Caco-2 (cell line): ENCODE results near the gene OR51A7. TPM values are rescaled to one million over a fixed set of nuclear protein-coding genes. Genes with fewer than 3 reads are reported as not detected.
"Not testable (repeated sequence)": the region's sequence is repeated elsewhere in the genome, so short reads cannot be mapped to it uniquely, and the experiment has no call there.

ENCODE experiments used
- Bru-seq: library from RNA; stranded (reverse); fragments of 400-500 nt; gene quantifications from one replicate; lab custom pipeline; 2021; lab: Mats Ljungman, UMichigan
- BruChase-seq, 2 experiments: library from RNA; stranded (reverse); fragments of 400-500 nt; gene quantifications; one replicate each; lab custom pipeline; 2021; lab: Mats Ljungman, UMichigan
- BruUV-seq: library from RNA; stranded (reverse); fragments of 400-500 nt; replicated peaks from 2 replicates; lab custom pipeline; 2021; lab: Mats Ljungman, UMichigan
- CTCF ChIA-PET: fragments of 300-600 bp; sonication (Branson Sonifier 250); formaldehyde crosslinking; loops from one replicate; lab custom pipeline; 2022; ENCODE audit warnings: antibody characterized with exemption; lab: Charles Lee
- POLR2A ChIA-PET: fragments of 300-600 bp; sonication (Branson Sonifier 250); formaldehyde crosslinking; loops from one replicate; lab custom pipeline; 2022; ENCODE audit warnings: antibody characterized with exemption; lab: Charles Lee
- DNase-seq, 2 experiments: peaks; one replicate each; pipeline versions ENCODE4 v3.0.0 to v3.0.0-alpha.2; 2020 to 2022
- H3K27me3 ChIP-seq: replicated peaks from 2 replicates; pipeline ENCODE4 v1.6.0; 2011; ENCODE audit warnings: low read length; ENCODE audit not compliant: control insufficient read depth, insufficient read depth
- H3K36me3 ChIP-seq: 2 replicates; pipeline ENCODE4 v1.5.1; 2011; ENCODE audit warnings: low read length; ENCODE audit not compliant: control insufficient read depth, insufficient read depth
- H3K4me1 ChIP-seq: fragments of 250-450 bp; sonication (Bioruptor Pico); 2 replicates; pipeline ENCODE4 v1.5.1; 2020; ENCODE audit warnings: mild to moderate bottlenecking
- H3K4me3 ChIP-seq: 2 replicates; pipeline ENCODE4 v1.5.1; 2011; ENCODE audit warnings: low read depth, mild to moderate bottlenecking, control low read depth, low read length
- H3K9me3 ChIP-seq: fragments of 250-450 bp; sonication (Bioruptor Pico); 2 replicates; pipeline ENCODE4 v1.5.1; 2020; ENCODE audit warnings: mild to moderate bottlenecking, moderate library complexity
- H3K27ac Mint-ChIP-seq: one replicate; pipeline ENCODE4 v1.8.0; 2022; ENCODE audit warnings: mixed read lengths; ENCODE audit not compliant: unreplicated experiment
- H3K27me3 Mint-ChIP-seq: one replicate; pipeline ENCODE4 v1.8.0; 2022; ENCODE audit warnings: mixed read lengths; ENCODE audit not compliant: insufficient read depth, unreplicated experiment
- H3K36me3 Mint-ChIP-seq: one replicate; pipeline ENCODE4 v1.8.0; 2022; ENCODE audit warnings: mild to moderate bottlenecking, mixed read lengths; ENCODE audit not compliant: insufficient read depth, unreplicated experiment
- H3K4me1 Mint-ChIP-seq: one replicate; pipeline ENCODE4 v1.8.0; 2022; ENCODE audit warnings: low read depth, mixed read lengths; ENCODE audit not compliant: unreplicated experiment
- H3K4me3 Mint-ChIP-seq: one replicate; pipeline ENCODE4 v1.8.0; 2022; ENCODE audit warnings: mild to moderate bottlenecking, moderate library complexity, mixed read lengths; ENCODE audit not compliant: unreplicated experiment
- H3K9me3 Mint-ChIP-seq: one replicate; pipeline ENCODE4 v1.8.0; 2022; ENCODE audit warnings: mixed read lengths; ENCODE audit not compliant: unreplicated experiment
- intact Hi-C: fragments of 100-400 bp; cut with micrococcal nuclease; formaldehyde crosslinking; loops from one replicate; pipeline ENCODE4 v1.10.0; 2022; ENCODE audit not compliant: unreplicated experiment
- long read RNA-seq: library from polyadenylated mRNA; stranded (forward); transcript quantifications from one replicate; pipeline ENCODE4 v2.0.0, GENCODE V29; 2022
- total RNA-seq: library from RNA; stranded (reverse); gene quantifications from 2 replicates; pipeline ENCODE4 v1.2.3, GENCODE V29; 2022
- TF ChIP-seq, protein P1 (sequence below), 2 experiments: fragments of 200-600 bp in 1 of 2; IDR thresholded peaks; 1 replicate in 1 of 2; 2 replicates in 1 of 2; pipeline versions ENCODE4 v1.5.1 to v1.8.0; 2011 to 2022; ENCODE audit warnings: antibody characterized with exemption in 1 of 2, control low read depth in 1 of 2, inconsistent platforms in 1 of 2, low read depth in 1 of 2, low read length in 1 of 2, mild to moderate bottlenecking in 1 of 2, moderate library complexity in 1 of 2; ENCODE audit not compliant: insufficient read depth in 1 of 2, severe bottlenecking in 1 of 2, unreplicated experiment in 1 of 2

Gene OR51A7, protein sequence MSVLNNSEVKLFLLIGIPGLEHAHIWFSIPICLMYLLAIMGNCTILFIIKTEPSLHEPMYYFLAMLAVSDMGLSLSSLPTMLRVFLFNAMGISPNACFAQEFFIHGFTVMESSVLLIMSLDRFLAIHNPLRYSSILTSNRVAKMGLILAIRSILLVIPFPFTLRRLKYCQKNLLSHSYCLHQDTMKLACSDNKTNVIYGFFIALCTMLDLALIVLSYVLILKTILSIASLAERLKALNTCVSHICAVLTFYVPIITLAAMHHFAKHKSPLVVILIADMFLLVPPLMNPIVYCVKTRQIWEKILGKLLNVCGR
- not detected in 2 replicates for total RNA-seq
- Bru-seq, nascent RNA = not detected
- BruChase-seq, experiment 1, labeled RNA remaining after a 2-hour chase = not detected
- BruChase-seq, experiment 2, labeled RNA remaining after a 6-hour chase = not detected
- long read RNA-seq = 0 reads

DNA sequence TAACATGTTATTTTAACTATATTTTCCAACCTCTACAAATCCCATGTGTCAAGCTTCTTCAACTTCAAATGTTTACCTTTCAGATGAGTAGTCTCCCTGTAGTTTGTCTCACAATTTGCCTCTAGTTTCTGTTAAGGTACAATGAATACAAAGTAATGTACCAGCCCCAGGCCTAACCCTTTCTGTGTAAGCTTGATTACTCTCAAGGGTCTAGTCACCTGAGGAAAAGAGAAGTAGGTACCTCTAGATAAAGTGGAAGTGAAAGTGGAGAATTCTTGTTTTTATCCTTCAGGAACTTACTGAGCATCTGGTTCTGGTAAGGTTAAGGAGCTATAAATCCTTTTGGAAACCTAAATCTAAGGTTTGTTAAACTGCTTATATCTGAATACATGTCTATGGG, at the start of gene OR51A7:
OR51A7 (plus strand) TSS at position 300 of the 400 bp plus-strand sequence. CDS start 3,587 bp downstream, outside the sequence.
- Mint-ChIP-seq H3K27ac (no peak within 1 kb of the TSS), H3K4me3 (no peak within 1 kb of the TSS), H3K4me1 (no peaks in the 10 kb centered on the region), H3K9me3 (no peaks in the 10 kb centered on the region), H3K27me3 (peaks cover 14% of the 10 kb centered on the region), H3K36me3 (no peaks in the 10 kb centered on the region)
- CTCF ChIA-PET = no interaction called here
- Histone ChIP-seq H3K9me3 (no peaks in the 10 kb centered on the region), H3K36me3 (no peaks in the 10 kb centered on the region), H3K4me1 (no peaks in the 10 kb centered on the region), H3K4me3 (no peak within 1 kb of the TSS), H3K27me3 (no peaks in the 10 kb centered on the region)
- POLR2A ChIA-PET = no interaction called here
- no peak for DNase-seq
- intact Hi-C loops = no loop called here
- no TSS peak for BruUV-seq
- TF ChIP-seq, protein P1, sequence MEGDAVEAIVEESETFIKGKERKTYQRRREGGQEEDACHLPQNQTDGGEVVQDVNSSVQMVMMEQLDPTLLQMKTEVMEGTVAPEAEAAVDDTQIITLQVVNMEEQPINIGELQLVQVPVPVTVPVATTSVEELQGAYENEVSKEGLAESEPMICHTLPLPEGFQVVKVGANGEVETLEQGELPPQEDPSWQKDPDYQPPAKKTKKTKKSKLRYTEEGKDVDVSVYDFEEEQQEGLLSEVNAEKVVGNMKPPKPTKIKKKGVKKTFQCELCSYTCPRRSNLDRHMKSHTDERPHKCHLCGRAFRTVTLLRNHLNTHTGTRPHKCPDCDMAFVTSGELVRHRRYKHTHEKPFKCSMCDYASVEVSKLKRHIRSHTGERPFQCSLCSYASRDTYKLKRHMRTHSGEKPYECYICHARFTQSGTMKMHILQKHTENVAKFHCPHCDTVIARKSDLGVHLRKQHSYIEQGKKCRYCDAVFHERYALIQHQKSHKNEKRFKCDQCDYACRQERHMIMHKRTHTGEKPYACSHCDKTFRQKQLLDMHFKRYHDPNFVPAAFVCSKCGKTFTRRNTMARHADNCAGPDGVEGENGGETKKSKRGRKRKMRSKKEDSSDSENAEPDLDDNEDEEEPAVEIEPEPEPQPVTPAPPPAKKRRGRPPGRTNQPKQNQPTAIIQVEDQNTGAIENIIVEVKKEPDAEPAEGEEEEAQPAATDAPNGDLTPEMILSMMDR (IDR thresholded peaks at IDR 0.05; ENCODE audit: insufficient read depth in 1 of 2, low read depth in 1 of 2, low read length in 1 of 2, severe bottlenecking in 1 of 2, unreplicated experiment in 1 of 2) = no peak

DNA sequence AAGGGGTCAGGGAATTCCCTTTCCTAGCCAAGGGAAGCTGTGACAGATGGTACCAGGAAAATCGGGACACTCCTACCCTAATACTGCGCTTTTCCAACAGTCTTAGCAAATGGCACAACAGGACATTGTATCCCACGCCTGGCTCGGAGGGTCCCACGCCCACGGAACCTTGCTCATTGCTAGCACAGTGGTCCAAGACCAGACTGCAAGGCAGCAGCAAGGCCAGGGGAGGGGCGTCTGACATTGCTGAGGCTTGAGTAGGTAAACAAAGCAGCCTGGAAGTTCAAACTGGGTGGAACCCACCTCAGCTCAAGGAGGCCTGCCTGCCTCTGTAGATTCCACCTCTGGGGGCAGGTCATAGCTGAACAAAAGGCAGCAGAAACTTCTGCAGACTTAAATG, 49.3 kb upstream of the OR51A7 start:
- H3K36me3 ChIP-seq, BruUV-seq, H3K27me3 Mint-ChIP-seq, intact Hi-C loops, H3K4me1 ChIP-seq, H3K36me3 Mint-ChIP-seq, H3K4me3 ChIP-seq, H3K9me3 Mint-ChIP-seq, CTCF ChIA-PET, H3K4me1 Mint-ChIP-seq, H3K27ac Mint-ChIP-seq, DNase-seq, H3K4me3 Mint-ChIP-seq, H3K27me3 ChIP-seq, H3K9me3 ChIP-seq, POLR2A ChIA-PET: not testable (repeated sequence)

DNA sequence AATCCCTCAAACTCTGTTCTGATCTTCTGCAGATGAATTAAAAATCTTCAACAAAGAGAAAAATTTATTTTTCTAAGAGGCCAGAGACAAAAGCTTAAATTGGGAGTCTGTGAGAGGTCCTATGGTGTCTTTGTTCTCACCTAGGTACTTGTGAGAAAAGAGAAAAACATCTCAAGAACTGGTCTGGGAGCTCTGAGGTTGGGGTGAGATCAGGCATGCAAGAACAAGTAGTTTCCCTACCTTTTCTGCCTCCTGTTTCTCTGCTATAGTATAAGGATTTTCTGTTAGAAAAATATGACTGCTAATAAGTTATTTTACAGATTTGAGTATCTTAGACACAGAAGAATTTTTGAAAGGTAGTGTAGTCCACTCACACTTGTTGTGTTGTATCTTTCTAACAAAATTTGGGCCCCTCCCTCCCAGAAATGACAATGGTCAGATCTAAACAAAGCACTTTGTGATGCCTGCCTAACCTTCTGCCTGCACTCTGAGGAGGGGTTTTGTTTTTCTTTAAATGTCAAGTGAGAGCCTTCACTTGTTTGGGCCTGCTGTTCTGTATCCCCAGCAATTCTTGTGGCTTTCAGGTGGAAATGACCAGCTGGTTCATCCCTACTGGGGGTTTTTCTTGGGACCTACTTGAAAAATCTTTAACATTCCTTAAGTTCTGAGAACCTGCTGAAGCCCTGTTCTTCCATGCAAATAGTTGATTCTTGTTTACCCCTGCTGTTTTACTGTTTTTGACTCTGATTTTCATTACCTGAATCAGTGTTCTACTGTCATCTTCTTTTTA, 40.9 kb upstream of the OR51A7 start:
- H3K4me1 Mint-ChIP-seq = no peaks in the 10 kb centered on the region
- no peak overlapping the region for H3K27ac Mint-ChIP-seq
- Histone ChIP-seq H3K36me3 (no peaks in the 10 kb centered on the region), H3K27me3 (no peaks in the 10 kb centered on the region), H3K9me3 (no peaks in the 10 kb centered on the region; the same call in 1 of the 2 replicates), H3K4me1 (no peaks in the 10 kb centered on the region), H3K4me3 (no peak overlapping the region)
- no peak overlapping the region for H3K4me3 Mint-ChIP-seq
- intact Hi-C loops = no loop called here
- no peaks in the 10 kb centered on the region for H3K36me3 Mint-ChIP-seq
- peaks cover 3% of the 10 kb centered on the region for H3K27me3 Mint-ChIP-seq
- DNase-seq = no peak
- BruUV-seq = no TSS peak
- no peaks in the 10 kb centered on the region for H3K9me3 Mint-ChIP-seq
- POLR2A ChIA-PET = no interaction called here
- CTCF ChIA-PET = no interaction called here
- TF ChIP-seq, protein P1 (IDR thresholded peaks at IDR 0.05; ENCODE audit: insufficient read depth in 1 of 2, low read depth in 1 of 2, low read length in 1 of 2, severe bottlenecking in 1 of 2, unreplicated experiment in 1 of 2) = no peak
